Midbrain (tissue), 1 donor: Measurements from ENCODE around the gene OLFM3.

ENCODE experiments used
- DNase-seq: peaks from one replicate; lab custom pipeline; 2025; lab: John Stamatoyannopoulos, UW

OLFM3 gene

GRCh38 chr1:101996825-101997465 lies at the start of gene OLFM3:
TSS of gene OLFM3 (minus strand) at chr1:101996926.
- peak; percentile 16 for DNase-seq

GRCh38 chr1:102045752-102046151 lies 49.0 kb upstream of the OLFM3 start:
- DNase-seq = no peak

GRCh38 chr1:102032534-102032933 lies 35.8 kb upstream of the OLFM3 start:
- DNase-seq = no peak

- no peak for DNase-seq
Measured at GRCh38 chr1:102019530-102019929, 22.8 kb upstream of the OLFM3 start.

- no peak for DNase-seq
Measured at GRCh38 chr1:102015728-102016127, 19.0 kb upstream of the OLFM3 start.

GRCh38 chr1:102002057-102002456 lies 5.3 kb upstream of the OLFM3 start:
- DNase-seq = no peak

- no peak for DNase-seq
Measured at GRCh38 chr1:101995984-101996745, 561 bp downstream of the OLFM3 start.

- no peak for DNase-seq
Measured at GRCh38 chr1:101993710-101994109, 3.0 kb downstream of the OLFM3 start.

- DNase-seq = no peak
Measured at GRCh38 chr1:101992821-101993575, 3.7 kb downstream of the OLFM3 start.

- DNase-seq = no peak
Measured at GRCh38 chr1:101980974-101981373, 15.8 kb downstream of the OLFM3 start.

- no peak for DNase-seq
Measured at GRCh38 chr1:101977266-101977665, 19.5 kb downstream of the OLFM3 start.

- no peak for DNase-seq
Measured at GRCh38 chr1:101976161-101976560, 20.6 kb downstream of the OLFM3 start.

- DNase-seq = no peak
Measured at GRCh38 chr1:101975371-101975770, 21.4 kb downstream of the OLFM3 start.

GRCh38 chr1:101974599-101975274 lies 22.0 kb downstream of the OLFM3 start:
- DNase-seq = no peak

GRCh38 chr1:101971304-101971703 lies 25.4 kb downstream of the OLFM3 start:
- no peak for DNase-seq

- DNase-seq = no peak
Measured at GRCh38 chr1:101967871-101968270, 28.9 kb downstream of the OLFM3 start.

- no peak for DNase-seq
Measured at GRCh38 chr1:101965341-101965740, 31.4 kb downstream of the OLFM3 start.

GRCh38 chr1:101964708-101965107 lies 32.0 kb downstream of the OLFM3 start:
- no peak for DNase-seq

GRCh38 chr1:101960142-101960541 lies 36.6 kb downstream of the OLFM3 start:
- no peak for DNase-seq

- no peak for DNase-seq
Measured at GRCh38 chr1:101959456-101959855, 37.3 kb downstream of the OLFM3 start.

GRCh38 chr1:101957771-101958170 lies 39.0 kb downstream of the OLFM3 start:
- DNase-seq = no peak

GRCh38 chr1:101953623-101954022 lies 43.1 kb downstream of the OLFM3 start:
- no peak for DNase-seq
